HG03066 (cell line): ENCODE results near the gene BIRC7.

Experiments
- ATAC-seq: cut with Tn5 transposase; IDR thresholded peaks from one replicate; pipeline ENCODE4 v1.9.1; 2021; ENCODE audit warnings: low read depth; ENCODE audit not compliant: unreplicated experiment

Gene BIRC7

GRCh38 chr20:63261795-63262528, 26.3 kb downstream of the BIRC7 start:
- no peak for ATAC-seq

DNA sequence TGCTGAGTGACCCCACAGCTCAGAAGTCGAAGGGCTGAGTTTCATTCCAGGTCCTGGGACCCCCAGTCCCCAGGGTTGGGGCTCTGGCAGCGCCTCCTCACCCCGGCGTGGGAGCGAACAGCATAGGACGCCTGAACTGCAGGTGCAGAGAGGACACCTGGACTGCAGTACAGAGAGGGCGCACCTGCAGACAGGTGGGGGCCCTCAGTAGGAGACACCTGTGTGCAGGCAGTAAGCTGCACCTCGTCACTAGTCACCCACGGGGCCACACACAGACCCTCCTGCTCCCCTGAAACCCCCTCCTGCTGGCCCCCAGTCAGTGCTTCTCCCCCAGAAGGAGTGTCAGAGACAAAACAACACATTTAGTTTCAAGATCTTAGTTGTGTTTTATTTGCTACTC, 27.1 kb downstream of the BIRC7 start:
- no peak for ATAC-seq

DNA sequence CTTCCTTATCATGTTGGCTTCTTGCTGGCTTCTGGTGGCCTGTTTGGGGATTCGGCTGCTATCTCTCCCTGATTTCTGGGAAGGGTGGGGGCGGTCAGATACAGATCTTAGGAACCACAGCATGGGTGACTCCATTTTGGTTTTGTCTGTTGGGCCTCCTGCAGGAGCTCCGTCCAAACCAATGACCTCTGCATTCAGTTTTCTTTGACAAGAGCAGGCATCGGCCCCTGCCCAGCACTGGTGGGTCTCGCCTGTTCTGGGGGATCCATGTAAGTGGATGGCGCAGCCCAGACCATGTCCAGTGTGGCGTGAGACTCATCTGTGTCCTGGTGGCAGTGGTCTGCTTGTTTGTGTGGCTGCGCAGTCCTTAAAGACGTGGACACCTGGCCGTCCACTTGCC, 28.3 kb downstream of the BIRC7 start:
- no peak for ATAC-seq

- ATAC-seq = no peak
These were observed 28.8 kb downstream of the BIRC7 start for GRCh38 chr20:63264519-63264918.

- no peak for ATAC-seq
These were observed 30.3 kb downstream of the BIRC7 start for GRCh38 chr20:63265891-63266515.

GRCh38 chr20:63267691-63268090, 32.0 kb downstream of the BIRC7 start:
- no peak for ATAC-seq

DNA sequence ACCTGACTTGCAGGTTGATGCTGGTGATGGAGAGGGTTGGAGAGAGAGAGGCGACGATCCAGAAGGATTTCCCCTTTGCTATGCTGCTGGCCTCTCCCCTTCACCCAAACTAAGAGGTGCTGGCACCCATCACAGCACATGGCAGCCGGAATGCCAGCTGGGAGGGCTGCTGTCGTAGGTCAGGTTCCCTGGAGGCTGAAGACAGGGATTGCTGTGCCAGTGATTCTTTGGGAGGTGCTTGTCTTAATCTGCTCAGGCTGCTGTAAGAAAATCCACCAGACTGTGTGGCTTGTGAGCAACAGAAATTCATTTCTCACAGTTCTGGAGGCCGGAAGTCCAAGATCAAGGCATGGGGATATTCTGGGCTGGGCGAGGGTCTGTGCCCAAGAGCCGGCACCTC, 32.6 kb downstream of the BIRC7 start:
- ATAC-seq = no peak

DNA sequence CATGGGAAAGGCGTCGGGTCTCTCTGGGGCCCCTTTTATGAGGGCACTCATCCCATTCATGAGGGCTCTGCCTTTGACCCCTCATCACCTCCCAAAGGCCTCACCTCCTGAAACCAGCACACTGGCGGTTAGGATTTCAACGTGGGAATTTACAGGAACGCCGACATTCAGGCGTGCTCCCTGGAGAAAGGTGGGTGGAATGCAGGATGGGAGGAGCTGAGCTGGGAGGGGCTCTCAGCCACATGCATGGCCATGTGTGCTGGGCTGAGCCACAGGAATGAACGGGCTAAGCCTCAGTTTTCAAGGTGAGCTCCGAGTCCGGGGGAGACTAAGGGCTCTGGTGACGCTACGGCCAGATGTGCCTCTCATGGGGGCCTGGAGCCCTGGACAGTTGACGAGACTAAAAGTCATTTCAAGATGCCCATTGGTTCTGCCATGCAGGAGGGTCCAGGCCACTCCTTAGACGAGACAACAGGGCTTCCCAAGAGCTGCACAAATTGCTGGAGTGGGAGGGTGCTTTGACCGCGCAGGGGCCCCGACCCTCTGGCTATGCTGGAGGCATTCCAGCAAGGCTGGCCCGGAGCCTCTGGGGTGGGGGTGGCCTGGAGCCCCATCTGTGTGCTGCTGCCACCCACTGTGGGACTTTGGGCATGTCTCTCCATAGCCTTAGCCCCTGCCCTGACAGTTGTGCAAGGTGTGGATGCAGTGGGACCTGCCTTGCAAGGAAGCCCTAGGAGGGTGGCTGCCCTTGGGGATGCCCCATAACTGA, 33.1 kb downstream of the BIRC7 start:
- no peak for ATAC-seq

GRCh38 chr20:63269724-63270123, 34.0 kb downstream of the BIRC7 start:
- ATAC-seq = no peak

- ATAC-seq = no peak
These were observed 35.1 kb downstream of the BIRC7 start for GRCh38 chr20:63270606-63271325.

- ATAC-seq = peak; percentile 92
These were observed 36.7 kb downstream of the BIRC7 start, which contains the start of gene ARFGAP1 for GRCh38 chr20:63272105-63273058. TSS of gene ARFGAP1 (plus strand) at chr20:63272813. CDS start at chr20:63275581, 2,768 bp downstream.

GRCh38 chr20:63273059-63273579, 37.4 kb downstream of the BIRC7 start:
- no peak for ATAC-seq

GRCh38 chr20:63273635-63274380, 38.1 kb downstream of the BIRC7 start:
- no peak for ATAC-seq

DNA sequence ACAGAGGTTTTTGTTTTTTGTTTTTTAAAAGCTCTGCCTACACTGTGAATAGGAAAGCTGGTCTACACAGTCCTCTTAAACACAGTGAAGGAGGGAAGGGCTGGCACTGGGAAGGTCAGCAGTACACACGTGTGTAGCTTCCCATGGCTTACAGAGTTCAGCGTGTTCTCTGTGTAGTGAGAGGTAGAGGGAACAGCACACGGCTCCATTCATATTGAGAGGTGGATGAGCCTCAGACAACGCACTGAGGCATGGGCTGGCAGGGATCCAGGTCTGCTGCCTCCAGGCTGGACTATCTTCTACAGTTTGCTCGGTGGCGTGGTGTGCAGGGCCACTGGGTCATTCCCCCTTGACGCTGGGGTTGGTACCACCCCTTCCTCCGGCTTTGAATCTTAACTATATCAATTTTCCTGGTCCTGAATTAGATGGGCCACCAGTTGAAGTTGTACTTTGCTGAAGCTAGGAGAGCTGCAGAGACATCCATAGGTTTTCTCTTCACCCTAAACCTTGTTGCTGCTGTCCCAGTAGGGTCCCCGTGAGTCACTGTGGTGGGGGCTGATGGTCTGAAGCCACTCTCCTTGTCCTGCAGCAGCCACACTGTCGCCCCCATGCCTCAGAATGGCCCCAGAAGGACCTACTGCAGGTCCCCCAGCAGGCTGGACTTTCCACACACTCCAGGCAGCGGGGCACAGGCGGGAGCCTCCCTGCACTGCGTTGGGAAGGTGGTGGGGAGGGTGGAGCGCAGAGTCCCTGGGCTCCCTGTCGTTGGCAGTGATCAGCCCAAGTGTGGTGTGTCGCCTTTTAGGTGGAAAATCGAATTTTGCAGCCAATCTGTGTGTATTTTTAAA, 38.9 kb downstream of the BIRC7 start:
- no peak for ATAC-seq

GRCh38 chr20:63275825-63276224, 40.1 kb downstream of the BIRC7 start:
- no peak for ATAC-seq

DNA sequence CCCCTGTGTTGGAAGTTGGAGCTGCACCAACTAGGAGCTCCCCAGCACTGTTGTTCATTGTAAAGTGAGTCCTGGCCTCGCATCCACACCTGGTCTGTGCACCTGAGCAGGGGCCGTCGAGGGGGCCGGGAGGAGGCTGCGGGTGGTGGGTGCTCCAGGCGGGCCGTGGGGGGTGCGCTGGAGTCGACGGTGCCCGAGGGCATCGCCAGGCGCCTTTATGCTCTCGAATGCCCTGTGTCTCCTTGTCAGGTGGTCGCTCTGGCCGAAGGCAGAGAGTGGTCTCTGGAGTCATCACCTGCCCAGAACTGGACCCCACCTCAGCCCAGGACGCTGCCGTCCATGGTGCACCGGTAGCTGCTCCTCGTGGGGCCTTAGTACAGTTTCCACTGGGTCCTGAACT, 41.3 kb downstream of the BIRC7 start:
- no peak for ATAC-seq

- ATAC-seq = no peak
These were observed 42.0 kb downstream of the BIRC7 start for GRCh38 chr20:63277466-63278272.
